GM21737 (cell line): ENCODE measurements around the gene GLYATL2.

Experiments used
- ATAC-seq: cut with Tn5 transposase; IDR thresholded peaks from one replicate; pipeline ENCODE4 v1.9.1; 2021; ENCODE audit warnings: mild to moderate bottlenecking, moderate library complexity; ENCODE audit not compliant: unreplicated experiment

The GLYATL2 gene

GRCh38 chr11:58844361-58845005 is at the start of gene GLYATL2:
Gene GLYATL2 (minus strand): TSS chr11:58844704. CDS start chr11:58839612, 5,092 bp downstream.
- ATAC-seq = no peak

GRCh38 chr11:58893899-58894298 is 49.4 kb upstream of the GLYATL2 start:
- no peak for ATAC-seq

- no peak for ATAC-seq
Measured at GRCh38 chr11:58888579-58888978, 44.1 kb upstream of the GLYATL2 start.

- ATAC-seq = no peak
Measured at GRCh38 chr11:58887452-58887851, 42.9 kb upstream of the GLYATL2 start.

- ATAC-seq = no peak
Measured at GRCh38 chr11:58880625-58881024, 36.1 kb upstream of the GLYATL2 start.

- ATAC-seq = no peak
Measured at GRCh38 chr11:58880166-58880565, 35.7 kb upstream of the GLYATL2 start.

GRCh38 chr11:58867556-58867955 is 23.1 kb upstream of the GLYATL2 start:
- no peak for ATAC-seq

GRCh38 chr11:58866788-58867187 is 22.3 kb upstream of the GLYATL2 start:
- ATAC-seq = no peak

GRCh38 chr11:58864335-58864734 is 19.8 kb upstream of the GLYATL2 start:
- ATAC-seq = no peak

GRCh38 chr11:58863697-58864096 is 19.2 kb upstream of the GLYATL2 start:
- ATAC-seq = no peak

- no peak for ATAC-seq
Measured at GRCh38 chr11:58861533-58861932, 17.0 kb upstream of the GLYATL2 start.

- no peak for ATAC-seq
Measured at GRCh38 chr11:58856806-58857205, 12.3 kb upstream of the GLYATL2 start.

GRCh38 chr11:58845386-58845785 is 882 bp upstream of the GLYATL2 start:
- no peak for ATAC-seq

- ATAC-seq = no peak
Measured at GRCh38 chr11:58837707-58838388, 6.7 kb downstream of the GLYATL2 start.

GRCh38 chr11:58832056-58832645 is 12.4 kb downstream of the GLYATL2 start:
- ATAC-seq = no peak

- no peak for ATAC-seq
Measured at GRCh38 chr11:58830673-58831301, 13.7 kb downstream of the GLYATL2 start.

- no peak for ATAC-seq
Measured at GRCh38 chr11:58829786-58830185, 14.7 kb downstream of the GLYATL2 start.

- no peak for ATAC-seq
Measured at GRCh38 chr11:58813693-58814092, 30.8 kb downstream of the GLYATL2 start.

- ATAC-seq = no peak
Measured at GRCh38 chr11:58811499-58811898, 33.0 kb downstream of the GLYATL2 start.

GRCh38 chr11:58807343-58807742 is 37.2 kb downstream of the GLYATL2 start:
- ATAC-seq = no peak

- ATAC-seq = no peak
Measured at GRCh38 chr11:58805065-58805464, 39.4 kb downstream of the GLYATL2 start.
